ENCODE data around the gene CIAO2B. TPM values are rescaled to one million over a fixed set of nuclear protein-coding genes. Genes with fewer than 3 reads are reported as not detected.
"Not testable (repeated sequence)": the region's sequence is repeated elsewhere in the genome, so short reads cannot be mapped to it uniquely, and the experiment has no call there.

CIAO2B gene
- total RNA-seq, 4 donors from 2014 or later, result 15.3 to 93.8 (median 51.6) TPM

DNA sequence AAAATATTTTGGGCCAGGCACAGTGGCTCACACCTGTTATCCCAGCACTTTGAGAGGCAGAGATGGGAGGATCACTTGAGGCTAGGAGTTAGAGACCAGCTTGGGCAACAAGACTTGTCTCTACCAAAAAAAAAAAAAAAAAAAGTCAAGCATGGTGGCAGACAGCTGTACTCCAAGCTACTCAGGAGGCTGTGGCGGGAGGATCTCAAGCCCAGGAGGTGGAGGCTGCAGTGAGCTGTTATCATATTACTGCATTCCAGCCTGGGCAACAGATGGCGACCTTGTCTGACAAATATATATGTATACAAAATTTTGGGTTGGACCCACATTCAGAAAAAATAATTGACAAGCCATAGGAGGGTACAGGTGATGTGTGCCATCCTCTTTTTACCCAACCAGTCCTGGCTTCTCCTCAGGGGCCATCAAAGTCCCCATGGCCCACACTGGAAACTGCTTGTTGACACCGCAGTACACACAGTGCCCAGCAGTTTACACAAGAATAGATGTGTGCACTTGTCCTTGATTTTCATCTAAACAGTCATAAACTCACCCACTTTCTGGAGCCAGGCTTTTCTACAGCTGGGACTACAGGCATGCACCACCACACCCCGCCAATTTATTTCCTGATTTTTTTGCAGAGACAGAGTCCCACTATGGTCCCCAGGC, 2.8 kb upstream of the CIAO2B start:
- Histone ChIP-seq H3K4me1 (peaks cover 17 to 52% (median 43%) of the 10 kb centered on the region in 4 donors), H3K36me3 (peaks cover 0 to 18% (median 9%) of the 10 kb centered on the region in 4 donors), H3K4me3 (peak overlapping the region in 1 of 4 donors; percentile 94), H3K27ac (peak overlapping the region; percentile 93 to 97 (median 96)), H3K27me3 (no peaks in the 10 kb centered on the region), H3K9me3 (no peaks in the 10 kb centered on the region)
- TF ChIP-seq POLR2AphosphoS5 (IDR thresholded peaks at IDR 0.05), result no peak
- TF ChIP-seq POLR2A (IDR thresholded peaks at IDR 0.05), result no peak
- TF ChIP-seq CTCF (IDR thresholded peaks at IDR 0.05), result peak in 2 of 5 experiments; percentile 15 to 31
- in situ Hi-C loops (cut with MboI; ENCODE audit: low pct_ligation_motif_present in 1 of 4, low pct_unique_long_range_greater_than_20kb in 1 of 4, low sequenced_read_pairs in 3 of 4) (no loop called here), intact Hi-C loops (cut with DNase I; ENCODE audit: low total_unique reads) (no loop called here)
- WGBS, 2 donors (ENCODE audit: low coverage in 1 of 2), result 17 to 74% methylated on average over 1 to 4 of the region's 4 CpGs
- DNase-seq, result no peak

- intact Hi-C loops (cut with DNase I; ENCODE audit: low total_unique reads) (no loop called here), in situ Hi-C loops (cut with MboI; ENCODE audit: low pct_ligation_motif_present in 1 of 4, low pct_unique_long_range_greater_than_20kb in 1 of 4, low sequenced_read_pairs in 3 of 4) (no loop called here)
- Histone ChIP-seq H3K27ac (peak overlapping the region; percentile 93 to 97 (median 96)), H3K9me3 (no peaks in the 10 kb centered on the region), H3K27me3 (no peaks in the 10 kb centered on the region), H3K4me3 (peak overlapping the region in 3 of 4 donors; percentile 84 to 99 (median 94)), H3K4me1 (peaks cover 17 to 52% (median 43%) of the 10 kb centered on the region in 4 donors), H3K36me3 (peaks cover 0 to 13% (median 6%) of the 10 kb centered on the region in 4 donors)
- DNase-seq, result peak; percentile 51
- TF ChIP-seq POLR2AphosphoS5 (IDR thresholded peaks at IDR 0.05) (peak in 2 of 3 donors; percentile 13 to 41), POLR2A (IDR thresholded peaks at IDR 0.05) (peak; percentile 13), CTCF (IDR thresholded peaks at IDR 0.05) (no peak), EP300 (IDR thresholded peaks at IDR 0.05; ENCODE audit: low read depth) (no peak)
- 55% methylated on average over 6 of the region's 6 CpGs; no CpG with 5 or more reads in 1 of the 2 donors for WGBS, 2 donors (ENCODE audit: low coverage in 1 of 2)
Observed at GRCh38 chr16:66936462-66936861, 2.3 kb upstream of the CIAO2B start.

DNA sequence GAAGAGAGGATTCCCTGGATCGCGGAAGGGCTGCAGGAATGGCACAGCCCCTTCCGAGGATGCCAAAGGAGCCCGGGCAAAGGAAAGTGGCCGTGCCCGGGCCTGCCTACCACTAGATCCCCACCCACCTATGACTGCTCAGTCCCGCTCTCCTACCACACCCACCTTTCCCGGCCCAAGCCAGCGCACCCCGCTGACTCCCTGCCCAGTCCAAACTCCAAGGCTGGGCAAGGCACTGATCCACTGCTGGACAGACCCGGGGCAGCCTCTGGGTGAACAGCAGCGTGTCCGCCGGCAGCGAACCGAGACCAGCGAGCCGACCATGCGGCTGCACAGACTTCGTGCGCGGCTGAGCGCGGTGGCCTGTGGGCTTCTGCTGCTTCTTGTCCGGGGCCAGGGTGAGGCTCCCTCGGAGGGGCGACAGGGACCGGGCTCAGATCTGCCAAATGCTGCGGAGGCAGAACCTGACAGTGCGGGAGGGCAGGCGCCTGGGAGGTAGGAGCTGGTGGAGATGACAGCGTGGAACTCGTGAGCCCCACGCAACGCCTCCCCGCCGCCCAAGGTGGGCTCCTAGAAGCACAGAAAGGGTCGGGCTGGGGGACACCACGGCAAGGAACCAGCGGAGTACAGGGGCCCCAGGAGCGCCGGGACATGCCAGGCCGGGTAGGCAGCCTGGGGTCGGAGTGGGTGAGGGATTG, 1.3 kb upstream of the CIAO2B start, which contains the start of gene CES2:
CES2 (plus strand) TSS at position 203 of the 698 bp plus-strand sequence; CDS start at position 323, 120 bp downstream.
- Histone ChIP-seq H3K36me3 (peaks cover 0 to 3% (median 1%) of the 10 kb centered on the region in 4 donors), H3K4me1 (peaks cover 17 to 52% (median 43%) of the 10 kb centered on the region in 4 donors), H3K9me3 (no peaks in the 10 kb centered on the region), H3K27ac (peak within 1 kb of the TSS; percentile 93 to 97 (median 96)), H3K4me3 (peak within 1 kb of the TSS; percentile 84 to 99 (median 91)), H3K27me3 (no peaks in the 10 kb centered on the region)
- intact Hi-C loops (cut with DNase I; ENCODE audit: low total_unique reads), result no loop called here
- in situ Hi-C loops (cut with MboI; ENCODE audit: low pct_ligation_motif_present in 1 of 4, low pct_unique_long_range_greater_than_20kb in 1 of 4, low sequenced_read_pairs in 3 of 4), result no loop called here
- no peak for TF ChIP-seq EP300 (IDR thresholded peaks at IDR 0.05; ENCODE audit: low read depth)
- peak; percentile 70 to 96 (median 93) for TF ChIP-seq POLR2AphosphoS5 (IDR thresholded peaks at IDR 0.05)
- no peak for TF ChIP-seq CTCF (IDR thresholded peaks at IDR 0.05)
- peak; percentile 98 for TF ChIP-seq POLR2A (IDR thresholded peaks at IDR 0.05)
- WGBS, 2 donors (ENCODE audit: low coverage in 1 of 2), result 6 to 26% methylated on average over 12 to 44 of the region's 44 CpGs
- peak; percentile 93 for DNase-seq

- DNase-seq; H3K36me3 ChIP-seq; H3K9me3 ChIP-seq; intact Hi-C loops (cut with DNase I; ENCODE audit: low total_unique reads); in situ Hi-C loops (cut with MboI; ENCODE audit: low pct_ligation_motif_present in 1 of 4, low pct_unique_long_range_greater_than_20kb in 1 of 4, low sequenced_read_pairs in 3 of 4); H3K27me3 ChIP-seq: not testable (repeated sequence)
- H3K27ac ChIP-seq, result peak overlapping the region; percentile 93 to 97 (median 96)
- 0 to 2% methylated on average over 2 to 23 of the region's 24 CpGs for WGBS, 2 donors (ENCODE audit: low coverage in 1 of 2)
- peaks cover 17 to 52% (median 43%) of the 10 kb centered on the region in 4 donors for H3K4me1 ChIP-seq
- H3K4me3 ChIP-seq, result peak overlapping the region; percentile 84 to 99 (median 91)
Observed at GRCh38 chr16:66934839-66935313, 674 bp upstream of the CIAO2B start.
